Progenitor cell of endocrine pancreas (in vitro differentiated cells): ENCODE results near the gene PHYHD1. TPM values are rescaled to one million over a fixed set of nuclear protein-coding genes. Genes with fewer than 3 reads are reported as not detected.

ENCODE experiments used
- DNase-seq: peaks from one replicate; pipeline ENCODE4 v3.0.0; 2021; ENCODE audit warnings: low spot score; ENCODE audit not compliant: unreplicated experiment
- H3K27ac Mint-ChIP-seq: 2 replicates; pipeline ENCODE4 v1.8.0; 2021; ENCODE audit warnings: mild to moderate bottlenecking, moderate library complexity, mixed read lengths
- H3K27me3 Mint-ChIP-seq: 2 replicates; pipeline ENCODE4 v1.8.0; 2021; ENCODE audit warnings: mixed read lengths
- H3K36me3 Mint-ChIP-seq: 2 replicates; pipeline ENCODE4 v1.8.0; 2022; ENCODE audit warnings: mixed read lengths; ENCODE audit not compliant: insufficient read depth
- H3K4me1 Mint-ChIP-seq: 2 replicates; pipeline ENCODE4 v1.8.0; 2021; ENCODE audit warnings: low read depth, mixed read lengths
- H3K4me3 Mint-ChIP-seq: 2 replicates; pipeline ENCODE4 v1.8.0; 2021; ENCODE audit warnings: low read depth, mild to moderate bottlenecking, moderate library complexity, mixed read lengths
- H3K9me3 Mint-ChIP-seq: 2 replicates; pipeline ENCODE4 v1.8.0; 2021; ENCODE audit warnings: low read depth, mixed read lengths
- total RNA-seq: library from RNA; stranded (reverse); gene quantifications from 2 replicates; pipeline ENCODE4 v1.2.1, GENCODE V29; 2021
- TF ChIP-seq, protein P1 (sequence below): fragments of 200-600 bp; sonication (generic); IDR thresholded peaks from one replicate; pipeline ENCODE4 v1.5.0; 2021; ENCODE audit warnings: antibody characterized with exemption, mild to moderate bottlenecking; ENCODE audit not compliant: unreplicated experiment

Gene PHYHD1
- total RNA-seq, 1 donor from 2014 or later, result 19.9 TPM

DNA sequence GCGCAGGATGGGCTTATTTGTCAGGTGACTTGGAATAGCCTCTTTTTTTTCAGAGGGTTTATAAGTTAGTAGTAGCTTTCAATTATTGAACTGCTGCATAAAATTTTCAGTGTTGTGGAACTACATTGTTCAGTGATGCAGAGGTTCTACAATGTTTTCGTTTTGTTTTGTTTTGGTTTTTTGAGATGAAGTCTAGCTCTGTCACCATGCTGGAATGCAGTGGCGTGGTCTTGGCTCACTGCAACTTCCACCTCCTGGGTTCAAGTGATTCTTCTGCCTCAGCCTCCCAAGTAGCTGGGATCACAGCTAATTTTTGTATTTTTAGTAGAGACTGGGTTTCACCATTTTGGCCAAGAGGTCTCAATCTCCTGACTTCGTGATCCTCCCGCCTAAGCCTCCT is 48.7 kb downstream of the PHYHD1 start:
- no peak for DNase-seq
- peaks cover 30% of the 10 kb centered on the region for H3K36me3 Mint-ChIP-seq

DNA sequence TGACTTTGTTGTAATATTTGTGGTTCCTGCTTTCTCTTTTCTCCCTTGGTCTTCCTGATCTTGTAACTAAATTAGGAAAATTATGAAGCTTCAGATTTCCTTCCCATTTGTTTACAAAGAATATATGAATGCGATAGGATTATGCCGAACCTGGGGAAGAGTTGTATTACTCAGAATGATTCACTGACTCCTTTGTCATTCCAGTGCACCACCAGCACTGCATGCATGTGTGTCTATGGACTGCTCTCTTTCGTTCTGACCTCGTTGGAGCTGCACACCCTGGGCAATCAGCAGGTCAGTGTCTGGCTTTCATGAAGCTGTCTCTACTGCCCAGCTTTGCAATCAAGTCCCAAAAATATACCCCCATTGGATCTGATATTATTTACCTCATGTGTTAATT is 52.2 kb downstream of the PHYHD1 start:
- Mint-ChIP-seq H3K36me3 (peaks cover 32% of the 10 kb centered on the region), H3K4me3 (no peak overlapping the region), H3K4me1 (no peaks in the 10 kb centered on the region), H3K27ac (no peak overlapping the region), H3K27me3 (no peaks in the 10 kb centered on the region), H3K9me3 (no peaks in the 10 kb centered on the region)
- DNase-seq, result no peak
- TF ChIP-seq, protein P1, sequence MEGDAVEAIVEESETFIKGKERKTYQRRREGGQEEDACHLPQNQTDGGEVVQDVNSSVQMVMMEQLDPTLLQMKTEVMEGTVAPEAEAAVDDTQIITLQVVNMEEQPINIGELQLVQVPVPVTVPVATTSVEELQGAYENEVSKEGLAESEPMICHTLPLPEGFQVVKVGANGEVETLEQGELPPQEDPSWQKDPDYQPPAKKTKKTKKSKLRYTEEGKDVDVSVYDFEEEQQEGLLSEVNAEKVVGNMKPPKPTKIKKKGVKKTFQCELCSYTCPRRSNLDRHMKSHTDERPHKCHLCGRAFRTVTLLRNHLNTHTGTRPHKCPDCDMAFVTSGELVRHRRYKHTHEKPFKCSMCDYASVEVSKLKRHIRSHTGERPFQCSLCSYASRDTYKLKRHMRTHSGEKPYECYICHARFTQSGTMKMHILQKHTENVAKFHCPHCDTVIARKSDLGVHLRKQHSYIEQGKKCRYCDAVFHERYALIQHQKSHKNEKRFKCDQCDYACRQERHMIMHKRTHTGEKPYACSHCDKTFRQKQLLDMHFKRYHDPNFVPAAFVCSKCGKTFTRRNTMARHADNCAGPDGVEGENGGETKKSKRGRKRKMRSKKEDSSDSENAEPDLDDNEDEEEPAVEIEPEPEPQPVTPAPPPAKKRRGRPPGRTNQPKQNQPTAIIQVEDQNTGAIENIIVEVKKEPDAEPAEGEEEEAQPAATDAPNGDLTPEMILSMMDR, result no peak

More for the DNA sequence above, 48.7 kb downstream of the PHYHD1 start:
- no peak overlapping the region for H3K27ac Mint-ChIP-seq
- TF ChIP-seq, protein P1, result no peak
- no peaks in the 10 kb centered on the region for H3K9me3 Mint-ChIP-seq
- H3K4me1 Mint-ChIP-seq, result no peaks in the 10 kb centered on the region
- H3K4me3 Mint-ChIP-seq, result no peak overlapping the region
- no peaks in the 10 kb centered on the region for H3K27me3 Mint-ChIP-seq

DNA sequence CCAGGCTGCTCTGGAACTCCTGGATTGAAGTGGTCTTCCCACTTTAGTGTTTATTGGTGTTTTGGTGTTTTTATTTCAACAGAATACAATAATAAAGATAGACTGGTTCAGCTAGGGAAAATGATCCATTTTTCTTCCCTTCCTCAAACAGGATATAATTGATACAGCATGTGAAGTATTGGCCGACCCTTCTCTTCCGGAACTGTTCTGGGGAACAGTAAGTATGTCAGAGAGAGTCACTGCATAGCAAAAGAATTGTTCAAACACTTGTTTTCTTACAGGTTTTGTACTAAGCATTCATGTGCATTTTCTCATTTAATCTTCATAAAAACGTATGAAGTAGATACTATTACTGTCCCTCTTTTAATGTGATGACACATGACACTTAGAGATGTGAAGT is 58.3 kb downstream of the PHYHD1 start:
- DNase-seq, result no peak
- Mint-ChIP-seq H3K27me3 (no peaks in the 10 kb centered on the region), H3K9me3 (no peaks in the 10 kb centered on the region), H3K4me3 (no peak overlapping the region), H3K36me3 (peaks cover 32% of the 10 kb centered on the region), H3K27ac (no peak overlapping the region), H3K4me1 (no peaks in the 10 kb centered on the region)
- TF ChIP-seq, protein P1, result no peak

DNA sequence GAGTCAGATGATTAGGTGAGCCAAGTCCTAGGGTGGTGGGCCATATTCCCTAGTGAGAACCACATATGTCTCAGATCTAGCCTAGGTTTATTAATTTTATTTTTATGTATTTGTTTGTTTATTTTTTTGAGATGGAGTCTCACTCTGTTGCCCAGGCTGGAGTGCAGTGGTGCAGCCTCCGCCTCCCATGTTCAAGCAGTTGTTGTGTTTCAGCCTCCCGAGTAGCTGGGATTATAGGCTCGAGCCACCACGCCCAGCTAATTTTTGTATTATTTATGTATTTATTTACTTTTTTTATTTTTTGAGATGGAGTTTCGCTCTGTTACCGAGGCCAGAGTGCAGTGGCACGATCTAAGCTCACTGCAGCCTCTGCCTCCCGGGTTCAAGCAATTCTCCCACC is 62.8 kb downstream of the PHYHD1 start:
- no peaks in the 10 kb centered on the region for H3K9me3 Mint-ChIP-seq
- no peak overlapping the region for H3K27ac Mint-ChIP-seq
- H3K4me1 Mint-ChIP-seq, result no peaks in the 10 kb centered on the region
- H3K36me3 Mint-ChIP-seq, result peaks cover 34% of the 10 kb centered on the region
- no peaks in the 10 kb centered on the region for H3K27me3 Mint-ChIP-seq
- TF ChIP-seq, protein P1, result no peak
- no peak for DNase-seq
- H3K4me3 Mint-ChIP-seq, result no peak overlapping the region

DNA sequence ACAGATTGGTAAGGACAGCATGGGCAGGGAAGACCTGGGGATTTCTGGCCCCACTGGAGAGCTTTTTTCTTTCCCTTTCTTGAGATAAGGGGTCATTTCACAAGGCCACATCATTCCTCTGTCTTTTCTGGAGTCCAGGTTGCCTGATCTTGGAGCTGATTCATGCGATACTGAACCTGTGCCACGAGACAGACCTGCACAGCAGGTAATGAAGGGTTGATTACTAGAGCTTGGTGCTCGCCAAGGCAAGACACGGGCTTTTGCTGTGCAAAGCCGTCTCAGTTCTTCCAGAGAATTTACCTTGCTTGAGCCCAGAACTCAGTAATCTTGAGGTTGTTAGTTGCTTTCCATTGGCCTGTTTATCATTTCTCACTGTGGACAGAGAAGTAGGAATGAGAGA is 65.9 kb downstream of the PHYHD1 start:
- TF ChIP-seq, protein P1, result no peak
- Mint-ChIP-seq H3K36me3 (peaks cover 26% of the 10 kb centered on the region), H3K27ac (no peak overlapping the region), H3K4me3 (no peak overlapping the region), H3K9me3 (no peaks in the 10 kb centered on the region), H3K4me1 (no peaks in the 10 kb centered on the region), H3K27me3 (no peaks in the 10 kb centered on the region)
- no peak for DNase-seq
